HK-2 (cell line): Measurements from ENCODE around the gene KIRREL3.
"Not testable (repeated sequence)": the region's sequence is repeated elsewhere in the genome, so short reads cannot be mapped to it uniquely, and the experiment has no call there.

Experiments used
- DNase-seq: peaks from one replicate; pipeline ENCODE4 v3.0.0-alpha.2; 2018; ENCODE audit not compliant: unreplicated experiment

The KIRREL3 gene

GRCh38 chr11:126403022-126403581, 597.5 kb downstream of the KIRREL3 start:
- no peak for DNase-seq

GRCh38 chr11:126400479-126400878, 600.1 kb downstream of the KIRREL3 start:
- no peak for DNase-seq

- DNase-seq, result no peak
Measured at GRCh38 chr11:126400019-126400418, 600.6 kb downstream of the KIRREL3 start.

DNA sequence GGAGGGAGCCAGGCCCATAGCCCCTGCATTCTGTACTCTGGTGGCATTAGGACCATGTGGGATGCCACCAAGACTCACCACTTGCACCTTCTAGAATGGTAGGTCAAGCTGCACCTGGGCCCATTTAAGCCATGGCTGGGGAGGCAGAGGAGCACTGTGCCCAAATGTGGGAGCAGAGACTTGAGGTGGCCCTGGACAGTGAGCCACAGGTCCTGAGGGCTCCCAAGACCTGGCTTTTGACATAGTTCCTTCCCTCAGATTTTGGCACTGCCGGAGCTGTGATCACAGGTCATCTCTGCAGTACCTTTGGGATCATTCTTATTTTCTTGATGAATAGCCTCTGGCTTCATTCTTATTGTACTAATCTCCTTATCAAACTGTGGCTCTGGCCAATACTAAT, 601.8 kb downstream of the KIRREL3 start:
- no peak for DNase-seq

GRCh38 chr11:126398296-126398695, 602.3 kb downstream of the KIRREL3 start:
- no peak for DNase-seq

GRCh38 chr11:126396965-126397364, 603.6 kb downstream of the KIRREL3 start:
- DNase-seq, result no peak

DNA sequence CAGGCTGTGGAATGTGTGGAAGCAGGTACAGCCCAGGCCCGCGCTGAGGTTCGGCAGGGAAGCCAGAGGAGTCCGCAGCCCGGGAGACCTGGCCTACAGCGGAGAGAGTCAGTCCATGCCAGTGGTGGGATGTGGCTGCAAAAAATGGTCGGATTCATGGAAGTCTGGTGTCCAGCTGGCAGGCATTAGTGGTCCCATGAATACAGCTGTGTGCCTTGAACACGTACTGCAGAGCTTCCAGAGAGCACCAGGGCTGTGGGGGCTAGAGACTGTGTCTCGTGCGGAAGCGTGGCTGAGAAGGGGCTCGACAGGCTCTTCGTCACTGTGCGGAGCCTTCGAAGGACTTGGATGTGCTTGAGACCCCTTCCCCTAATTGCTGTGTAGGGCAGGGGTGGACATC, 604.3 kb downstream of the KIRREL3 start:
- DNase-seq, result not testable (repeated sequence)

GRCh38 chr11:126395784-126396183, 604.8 kb downstream of the KIRREL3 start:
- not testable (repeated sequence) for DNase-seq

DNA sequence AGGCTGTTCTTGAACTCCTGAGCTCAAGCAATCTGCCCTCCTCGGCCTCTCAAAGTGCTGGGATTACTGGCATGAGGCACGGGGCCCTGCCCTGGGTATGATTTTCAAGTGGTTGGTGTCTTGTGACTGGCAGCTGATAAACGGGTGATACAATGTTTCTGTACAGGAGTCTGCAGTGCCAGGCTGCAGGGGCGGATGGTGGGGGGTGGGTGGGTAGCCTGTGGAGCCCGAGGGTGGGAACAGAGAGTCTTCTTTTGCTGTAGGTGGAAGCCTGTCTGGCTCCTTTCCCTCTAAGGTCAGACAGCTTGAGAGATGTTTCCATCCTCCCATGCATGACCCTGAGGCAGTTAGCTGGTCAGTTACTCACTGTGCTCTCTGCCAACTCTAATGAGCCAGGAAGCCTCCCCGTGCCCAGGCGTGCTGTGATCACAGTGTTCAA, 605.9 kb downstream of the KIRREL3 start:
- not testable (repeated sequence) for DNase-seq

GRCh38 chr11:126394036-126394435, 606.5 kb downstream of the KIRREL3 start:
- DNase-seq, result no peak

- no peak for DNase-seq
Measured at GRCh38 chr11:126393143-126393542, 607.4 kb downstream of the KIRREL3 start.

- no peak for DNase-seq
Measured at GRCh38 chr11:126392633-126393013, 607.9 kb downstream of the KIRREL3 start.

DNA sequence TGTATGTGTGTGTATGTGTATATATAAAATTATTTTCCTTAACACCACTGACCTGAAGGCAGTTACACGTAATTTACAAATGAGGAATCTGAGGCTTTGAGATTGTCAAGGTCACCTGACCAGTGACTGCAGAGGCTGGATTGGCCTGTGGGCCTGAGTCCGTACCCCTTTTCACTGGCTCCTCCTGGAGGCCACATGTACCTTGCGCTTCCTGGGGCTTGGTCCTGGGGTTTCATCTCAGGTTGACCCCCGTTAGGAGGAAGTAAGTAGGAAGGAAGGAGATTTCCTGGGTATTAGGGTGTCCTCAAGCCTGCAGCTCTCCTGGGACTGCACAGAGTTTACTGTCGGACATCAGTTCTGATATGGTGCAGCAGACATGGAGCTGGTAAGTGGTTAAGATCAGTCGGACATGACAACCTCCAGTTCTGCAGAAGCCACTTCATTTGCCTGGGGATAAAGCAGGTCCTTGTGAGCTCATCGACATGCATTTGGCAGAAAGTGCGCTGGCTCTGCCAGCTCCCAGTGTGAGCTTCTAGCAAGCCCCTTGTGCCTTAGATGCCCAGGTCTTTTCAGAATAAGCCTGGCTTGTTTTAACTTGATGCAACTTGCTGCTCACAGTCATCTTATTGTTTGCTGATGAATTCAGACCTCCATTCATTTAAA, 608.5 kb downstream of the KIRREL3 start:
- DNase-seq, result no peak

DNA sequence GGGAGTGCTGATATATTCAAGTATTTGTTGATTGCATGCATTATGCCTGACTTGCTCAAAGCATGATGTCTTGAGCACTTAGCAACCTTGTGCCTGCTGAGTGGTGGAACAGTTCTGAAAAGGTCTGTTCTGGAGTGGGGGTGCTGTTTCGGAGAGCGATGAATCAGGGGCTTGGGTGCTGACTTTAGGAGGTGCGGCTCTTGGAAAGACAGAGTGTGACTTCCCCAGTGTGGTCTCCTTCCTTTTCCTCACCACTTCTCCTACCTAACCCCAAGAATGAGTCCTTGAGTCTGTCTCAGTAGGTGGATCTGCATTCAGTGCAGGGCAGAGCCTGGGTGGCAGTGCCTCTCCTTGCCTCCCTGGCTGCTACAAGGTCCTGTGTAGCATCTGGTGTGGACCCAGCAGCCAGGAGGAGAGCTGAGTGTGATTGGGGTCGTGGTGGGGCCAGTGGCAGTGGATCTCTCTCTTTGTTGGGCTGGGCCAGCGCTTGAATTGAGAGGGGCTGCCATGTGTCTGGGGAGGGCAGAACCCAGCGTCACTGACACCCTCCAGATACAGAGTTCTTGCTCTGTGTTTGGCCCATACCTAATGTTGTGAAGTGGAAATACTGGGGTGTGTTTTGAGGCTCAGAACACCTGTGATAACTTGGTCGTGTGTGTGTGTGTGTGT, 609.1 kb downstream of the KIRREL3 start:
- DNase-seq, result no peak

GRCh38 chr11:126390272-126390867, 610.2 kb downstream of the KIRREL3 start:
- DNase-seq, result no peak

DNA sequence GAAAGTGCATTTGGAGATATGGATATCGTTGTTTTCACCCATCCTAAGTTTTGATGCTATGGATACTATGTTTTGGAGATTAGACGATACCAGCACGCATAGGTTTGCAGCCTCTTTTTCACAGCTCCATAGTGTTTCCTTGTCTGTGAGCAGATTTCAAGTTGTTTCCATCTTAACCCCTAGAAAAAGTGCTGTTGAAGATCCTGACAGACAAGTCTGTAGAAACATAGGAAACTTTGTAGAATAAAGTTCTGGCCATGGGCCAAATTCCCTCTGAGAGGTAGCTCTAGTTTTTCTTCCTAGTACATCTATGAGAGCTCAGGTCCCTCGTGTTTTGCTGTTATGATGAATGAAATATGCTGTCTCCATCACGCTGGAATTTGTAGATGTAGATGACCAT, 612.7 kb downstream of the KIRREL3 start:
- no peak for DNase-seq

DNA sequence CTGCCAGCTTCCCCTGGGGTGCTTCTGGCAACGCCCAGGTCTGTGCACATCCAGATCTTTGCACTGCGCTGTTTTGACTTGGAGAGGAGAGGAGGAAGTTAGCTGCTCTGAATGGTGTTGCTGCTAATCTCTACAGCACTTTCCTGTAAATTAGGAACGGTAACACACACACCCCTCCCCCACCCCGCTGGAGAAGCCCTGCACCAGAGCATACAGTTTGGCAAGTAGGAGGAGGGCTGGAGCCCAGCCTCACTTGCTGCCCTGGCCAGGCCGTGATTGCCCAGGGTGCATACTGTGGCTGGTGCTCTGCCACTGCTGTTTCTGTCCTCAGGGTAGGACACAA, 613.9 kb downstream of the KIRREL3 start:
- not testable (repeated sequence) for DNase-seq

- no peak for DNase-seq
Measured at GRCh38 chr11:126385991-126386728, 614.4 kb downstream of the KIRREL3 start.

DNA sequence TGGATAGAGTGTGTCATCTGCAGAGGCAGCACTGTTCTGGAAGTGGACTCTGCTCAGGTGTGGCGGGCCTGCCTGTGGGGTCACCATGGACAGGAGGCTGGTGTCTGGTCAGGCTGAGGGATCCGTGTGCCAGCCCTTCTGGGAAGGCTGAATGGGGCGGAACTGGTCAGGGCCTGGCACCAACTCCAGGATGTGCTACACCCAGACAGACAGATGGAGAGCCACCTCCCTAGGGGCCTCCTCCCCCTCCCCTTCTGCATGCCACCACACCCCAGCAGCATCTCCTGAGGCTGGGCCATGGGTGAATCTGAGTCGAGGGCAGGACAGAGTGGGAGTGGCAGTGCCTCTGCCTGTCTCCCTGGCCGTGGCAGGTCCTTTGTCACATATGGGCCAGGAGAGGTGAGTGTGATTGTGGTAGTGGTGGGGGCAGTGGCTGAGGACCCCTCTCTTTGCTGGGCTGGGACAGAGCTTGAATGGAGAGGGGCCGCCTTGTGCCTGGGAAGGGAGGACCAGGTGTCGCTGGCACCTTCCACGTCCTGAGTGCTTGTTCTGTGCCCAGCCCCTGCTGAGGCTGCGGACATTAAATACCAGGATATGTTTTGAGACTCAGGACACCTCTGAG, 616.0 kb downstream of the KIRREL3 start:
- no peak for DNase-seq

- no peak for DNase-seq
Measured at GRCh38 chr11:126383339-126384335, 616.9 kb downstream of the KIRREL3 start.

DNA sequence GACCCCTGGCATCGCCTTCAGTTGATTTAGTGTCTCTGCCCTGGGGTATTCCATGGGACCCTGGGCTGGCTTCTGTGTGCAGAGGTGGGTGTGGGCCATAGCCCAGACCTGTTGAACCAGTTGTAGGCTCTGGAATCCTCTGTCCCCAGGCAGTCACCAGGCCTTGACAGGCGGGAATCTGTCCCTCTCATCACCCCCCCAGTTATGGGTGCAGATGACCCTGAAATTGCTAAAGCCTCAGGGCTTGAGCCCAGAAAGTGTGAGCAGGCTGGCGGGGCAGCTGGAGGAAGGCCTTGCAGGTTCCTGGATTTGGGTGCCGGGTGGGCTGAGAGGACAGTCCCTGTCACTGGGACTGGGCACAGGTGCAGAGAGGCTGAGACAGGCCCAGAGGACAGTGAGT, 617.9 kb downstream of the KIRREL3 start:
- DNase-seq, result not testable (repeated sequence)
